ENCODE data around the gene SYTL5.
"Not testable (repeated sequence)": the region's sequence is repeated elsewhere in the genome, so short reads cannot be mapped to it uniquely, and the experiment has no call there.

Gene SYTL5

DNA sequence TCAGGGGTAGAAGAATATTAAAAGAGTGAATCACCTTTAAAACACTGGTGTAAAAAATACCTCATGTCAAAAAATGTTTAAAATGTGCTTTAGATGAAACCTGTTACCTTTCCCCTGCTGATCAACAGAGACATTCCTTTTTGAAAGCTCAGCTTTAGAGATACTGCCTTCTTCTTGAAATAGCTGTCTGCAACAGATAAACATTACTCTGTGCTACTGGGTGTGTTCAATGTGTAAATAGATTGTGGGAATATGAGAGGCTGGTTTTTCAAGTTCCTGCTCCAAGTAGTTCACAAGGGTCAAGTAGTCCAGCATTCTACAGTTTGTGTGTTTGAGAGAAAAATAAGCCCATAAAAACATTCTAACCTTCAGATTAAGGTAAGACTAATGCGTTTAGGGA is at the start of gene SYTL5:
Gene SYTL5, plus strand, starts transcription at position 263 of the 400 bp plus-strand sequence. CDS start 27,337 bp downstream, outside the sequence.
- DNase-seq (ENCODE audit: low read depth), result no peak

DNA sequence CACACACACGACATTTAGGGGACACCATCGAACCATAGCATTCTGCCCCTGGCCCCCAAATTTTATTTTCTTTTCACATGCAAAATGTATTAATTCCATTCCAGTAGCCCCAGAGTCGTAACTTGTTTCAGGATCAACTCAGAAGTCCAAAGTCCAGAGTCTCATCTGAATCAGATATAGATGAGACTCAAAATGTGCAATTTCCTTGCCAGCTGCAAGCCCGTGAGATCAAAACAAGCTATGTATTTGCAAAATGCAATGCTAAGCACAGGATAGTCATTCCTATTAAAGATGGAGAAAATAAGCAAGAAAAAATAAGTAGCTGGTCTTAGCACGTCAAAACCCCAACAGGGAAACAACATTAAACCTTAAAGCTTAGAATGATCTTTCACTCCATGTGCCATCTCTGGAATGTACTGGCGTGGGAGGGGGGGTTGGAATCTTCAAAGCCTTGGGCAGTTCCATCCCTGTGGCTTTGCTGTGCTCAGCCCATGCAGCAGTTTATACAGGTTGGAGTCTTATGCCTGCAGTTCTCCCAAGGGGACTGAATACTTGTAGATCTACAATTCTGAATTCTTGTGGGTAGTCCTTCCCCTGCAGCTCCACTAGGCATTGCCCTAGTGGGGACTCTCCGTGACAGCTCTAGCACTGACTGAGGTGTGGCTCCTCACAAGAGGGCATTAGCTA is 47.7 kb upstream of the SYTL5 start:
- no peak for DNase-seq (ENCODE audit: low read depth)

DNA sequence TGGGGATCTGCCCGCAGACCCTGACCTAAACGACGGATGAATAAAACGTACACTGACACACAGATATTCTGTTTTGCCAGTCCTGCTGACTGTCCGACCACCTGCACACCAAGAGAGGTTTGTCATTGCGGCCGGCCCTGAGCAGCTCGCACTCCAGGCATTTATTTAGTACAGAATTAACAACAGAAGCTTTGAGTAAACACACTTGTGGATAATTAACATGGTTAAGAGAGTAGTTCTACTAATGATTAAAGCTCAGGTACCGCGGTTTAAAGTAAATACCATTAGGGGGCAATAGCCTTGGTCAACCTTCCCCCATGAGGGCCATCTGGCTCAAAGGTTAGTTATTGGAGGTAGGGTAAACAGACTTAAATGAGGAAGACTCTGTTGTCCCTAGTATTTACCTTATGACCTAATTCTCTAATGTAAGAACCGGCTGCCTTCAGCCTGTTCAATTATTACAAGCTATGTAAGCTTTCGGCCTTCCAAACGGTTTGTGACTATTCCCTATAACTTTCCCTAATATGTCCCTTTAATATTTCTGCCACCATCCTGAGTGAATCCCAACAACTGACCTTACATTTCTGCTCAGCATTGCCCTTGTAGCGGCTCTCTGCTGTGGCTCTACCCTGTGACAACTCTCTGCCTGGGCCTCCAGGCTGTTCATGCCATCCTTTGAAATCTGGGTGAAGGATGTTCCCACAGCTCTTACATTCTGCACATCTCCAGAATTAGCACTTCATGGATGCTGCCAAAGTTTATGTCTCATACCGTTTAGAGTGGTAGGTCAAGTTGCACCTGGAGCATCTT is 46.9 kb upstream of the SYTL5 start:
- DNase-seq (ENCODE audit: low read depth), result no peak

DNA sequence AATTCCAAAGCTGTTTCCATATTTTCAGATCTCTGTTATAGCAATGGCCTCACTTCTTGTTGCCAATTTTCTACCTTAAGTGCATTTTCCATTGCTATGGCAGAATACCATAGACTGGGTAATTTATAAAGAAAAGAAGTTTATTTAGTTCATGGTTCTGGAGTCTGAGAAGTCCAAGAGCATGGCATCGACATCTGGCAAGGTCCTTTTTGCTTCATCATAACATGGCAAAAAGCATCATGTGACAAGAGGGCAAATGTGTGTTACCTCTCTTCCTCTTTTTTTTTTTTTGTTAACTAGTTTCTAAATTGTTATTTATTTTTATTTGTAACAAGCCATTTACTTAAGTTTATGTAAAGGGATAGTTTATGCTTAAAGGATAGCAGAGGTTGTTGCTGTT is 45.2 kb upstream of the SYTL5 start:
- no peak for DNase-seq (ENCODE audit: low read depth)

DNA sequence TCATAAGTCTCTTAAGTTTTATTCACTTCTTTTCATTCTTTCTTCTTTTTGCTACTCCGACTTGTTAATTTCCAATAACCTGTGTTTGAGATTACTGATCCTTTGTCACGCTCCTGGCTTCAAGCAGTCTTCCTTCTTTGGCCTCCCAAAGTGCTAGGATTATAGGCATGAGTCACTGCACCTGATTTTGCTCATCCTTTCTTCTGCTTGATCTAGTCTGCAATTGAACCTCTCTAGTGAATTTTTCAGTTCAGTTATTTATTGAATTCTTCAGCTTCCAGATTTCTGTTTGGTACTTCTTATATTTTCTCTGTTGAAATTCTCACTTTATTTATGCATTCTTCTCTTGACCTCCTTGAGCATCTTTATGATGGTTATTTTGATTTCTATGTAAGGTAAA is 38.6 kb upstream of the SYTL5 start:
- DNase-seq (ENCODE audit: low read depth), result no peak

DNA sequence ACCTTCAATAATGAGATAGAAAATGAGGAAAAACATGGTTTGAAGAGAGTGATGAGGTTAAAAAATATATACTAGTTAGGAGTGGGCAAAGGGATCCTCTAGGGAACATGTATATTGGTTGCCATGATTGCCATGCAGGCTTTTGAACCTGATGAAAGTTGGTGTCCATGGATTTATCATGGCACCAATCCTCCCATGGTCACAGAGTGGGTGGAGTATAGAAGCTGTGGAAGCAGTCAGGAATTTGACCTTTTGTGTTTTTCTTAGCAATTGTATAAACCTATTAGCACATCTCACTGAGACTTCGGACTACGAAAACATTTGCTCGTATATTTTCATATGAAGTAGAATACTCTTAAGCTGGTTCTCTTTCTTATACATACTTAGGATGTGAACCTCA is 30.9 kb upstream of the SYTL5 start:
- DNase-seq (ENCODE audit: low read depth), result no peak

DNA sequence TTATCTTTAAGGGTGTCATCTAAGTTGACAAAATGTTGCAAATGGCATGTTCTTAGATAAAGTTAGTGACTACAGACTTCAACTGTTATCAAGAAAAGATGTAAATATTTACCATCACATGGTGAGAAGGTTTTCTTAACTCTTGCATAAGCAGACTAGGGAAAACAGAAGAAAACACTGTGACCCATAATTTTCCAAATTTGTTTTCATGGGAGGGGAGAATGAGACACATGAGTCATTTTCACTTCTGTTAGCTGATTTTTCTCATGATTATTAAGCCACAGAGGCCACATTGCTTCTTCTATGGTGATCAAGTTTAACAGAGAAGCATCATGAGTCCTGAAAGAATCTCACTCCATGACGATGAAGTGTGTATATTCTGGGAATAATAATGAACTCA is 30.2 kb upstream of the SYTL5 start:
- no peak for DNase-seq (ENCODE audit: low read depth)

DNA sequence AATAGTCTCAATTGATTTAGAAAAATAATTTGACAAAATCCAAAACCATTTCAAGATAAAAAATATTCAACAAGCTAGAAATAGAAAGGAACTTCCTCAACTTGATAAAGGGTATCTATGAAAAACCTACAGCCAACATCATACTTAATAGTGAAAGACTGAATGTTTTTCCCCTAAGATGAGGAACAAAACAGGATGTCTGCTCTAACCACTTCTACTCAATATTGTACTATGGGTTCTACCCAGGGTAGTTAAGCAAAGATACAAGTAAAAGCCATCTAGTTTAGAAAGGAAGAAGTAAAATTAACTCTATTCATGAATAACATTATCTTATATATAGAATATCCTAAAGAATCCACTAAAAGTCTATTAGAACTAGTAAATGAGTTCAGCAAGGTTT is 21.5 kb upstream of the SYTL5 start:
- no peak for DNase-seq (ENCODE audit: low read depth)

DNA sequence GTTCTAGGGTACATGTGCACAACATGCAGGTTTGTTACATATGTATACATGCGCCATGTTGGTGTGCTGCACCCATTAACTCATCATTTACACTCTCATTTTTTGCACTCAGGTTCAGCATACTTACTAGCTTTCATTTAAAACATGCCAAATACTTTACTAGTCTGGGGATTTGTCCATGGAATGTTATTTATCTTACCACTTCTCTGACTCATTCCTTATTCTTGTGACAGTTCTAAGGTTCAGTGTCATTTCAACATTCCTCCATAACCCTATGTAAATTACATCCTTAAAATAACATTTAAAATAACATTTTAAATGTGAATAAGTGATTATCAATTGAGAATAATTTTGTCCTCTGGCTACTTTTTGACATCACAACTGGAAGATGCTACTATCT is 19.5 kb upstream of the SYTL5 start:
- DNase-seq (ENCODE audit: low read depth), result no peak

DNA sequence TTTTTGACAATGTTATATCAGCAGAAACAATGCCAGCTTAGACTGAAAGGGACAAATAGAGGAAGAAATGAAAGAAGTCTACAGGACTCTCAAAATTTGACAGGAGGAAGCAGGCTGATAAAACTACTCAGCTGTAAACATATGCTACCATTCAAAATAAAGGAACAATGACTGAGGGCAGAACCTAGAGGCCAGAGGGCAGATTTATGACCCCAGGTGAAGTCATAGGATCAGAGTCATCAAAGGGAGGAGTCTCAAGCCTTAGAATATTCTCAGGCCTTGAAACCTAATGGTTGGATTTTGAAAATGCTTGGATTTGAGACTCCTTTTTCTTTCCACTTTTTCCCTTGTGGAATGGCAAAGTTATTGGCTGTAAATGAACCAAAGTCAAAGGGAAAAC is 17.0 kb upstream of the SYTL5 start:
- no peak for DNase-seq (ENCODE audit: low read depth)

DNA sequence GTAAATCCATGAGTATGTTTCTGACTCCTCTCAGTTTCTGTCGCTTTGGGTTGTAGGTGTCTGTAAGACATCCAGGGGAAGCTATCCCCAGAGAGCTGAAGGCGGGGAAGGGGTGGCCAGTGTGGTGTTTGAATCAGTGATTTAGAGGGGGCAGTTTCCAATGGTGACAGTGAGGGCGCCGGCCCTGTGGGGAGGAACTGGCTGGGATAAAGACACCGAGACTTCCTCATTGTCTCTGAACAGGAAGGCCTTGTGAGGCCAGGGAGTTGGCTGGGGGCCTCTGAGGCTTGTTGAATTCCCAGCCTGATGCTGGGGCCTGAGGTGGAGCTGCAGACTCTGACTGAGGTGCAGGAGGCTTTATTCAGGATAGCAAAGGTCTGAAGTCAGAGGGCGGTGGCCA is 15.1 kb upstream of the SYTL5 start:
- DNase-seq (ENCODE audit: low read depth), result not testable (repeated sequence)

DNA sequence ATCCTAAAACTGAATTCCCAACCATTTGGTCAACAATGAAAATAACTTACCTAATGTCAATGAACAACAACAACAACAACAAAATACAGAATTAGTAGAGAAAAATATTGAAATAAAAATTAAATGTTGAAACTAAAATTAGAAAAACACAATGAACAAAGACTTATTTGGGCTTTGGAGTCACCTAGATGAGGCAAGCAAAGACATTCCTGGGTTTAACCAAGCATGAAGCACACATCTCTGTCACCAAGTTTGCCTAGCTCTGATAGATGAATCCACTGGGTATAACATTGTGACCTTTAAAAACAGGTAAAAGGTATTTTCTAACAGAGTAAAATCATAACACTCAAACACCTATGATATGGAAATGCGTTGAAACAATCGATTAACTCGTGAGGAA is 13.2 kb upstream of the SYTL5 start:
- no peak for DNase-seq (ENCODE audit: low read depth)

DNA sequence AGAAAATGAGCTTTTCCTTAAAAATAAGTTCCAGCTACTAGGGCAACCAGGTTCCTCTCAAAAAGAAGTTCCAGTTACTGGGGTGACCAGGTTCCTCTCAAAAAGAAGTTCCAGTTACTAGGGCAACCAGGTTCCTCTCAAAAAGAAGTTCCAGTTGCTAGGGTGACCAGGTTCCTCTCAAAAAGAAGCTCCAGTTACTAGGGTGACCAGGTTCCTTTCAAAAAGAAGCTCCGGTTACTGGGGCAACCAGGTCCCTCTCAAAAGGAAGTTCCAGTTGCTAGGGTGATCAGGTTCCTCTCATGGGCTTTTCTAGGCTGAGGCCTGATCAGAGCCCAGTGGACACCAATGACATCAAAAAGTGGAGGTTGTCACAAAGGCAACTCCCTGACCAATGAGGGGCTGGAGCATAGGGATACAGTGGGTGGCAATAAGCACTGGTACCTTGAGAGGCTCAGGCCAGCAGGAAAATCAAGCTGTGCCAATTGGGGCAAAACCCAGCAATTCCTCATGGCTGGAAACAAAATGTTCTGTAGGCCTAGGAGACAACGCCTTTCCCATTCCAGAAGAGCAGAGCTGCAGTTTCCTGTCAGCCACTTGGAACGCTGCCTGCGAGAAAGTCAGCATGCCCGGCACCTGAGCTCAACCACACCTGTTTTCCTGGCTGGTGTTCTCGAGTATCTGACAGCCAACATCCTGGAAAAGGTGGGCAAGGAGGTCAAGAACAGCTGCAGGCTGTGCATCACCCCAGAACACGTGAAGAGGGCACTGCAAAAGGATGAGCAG is 12.3 kb upstream of the SYTL5 start:
- no peak for DNase-seq (ENCODE audit: low read depth)

DNA sequence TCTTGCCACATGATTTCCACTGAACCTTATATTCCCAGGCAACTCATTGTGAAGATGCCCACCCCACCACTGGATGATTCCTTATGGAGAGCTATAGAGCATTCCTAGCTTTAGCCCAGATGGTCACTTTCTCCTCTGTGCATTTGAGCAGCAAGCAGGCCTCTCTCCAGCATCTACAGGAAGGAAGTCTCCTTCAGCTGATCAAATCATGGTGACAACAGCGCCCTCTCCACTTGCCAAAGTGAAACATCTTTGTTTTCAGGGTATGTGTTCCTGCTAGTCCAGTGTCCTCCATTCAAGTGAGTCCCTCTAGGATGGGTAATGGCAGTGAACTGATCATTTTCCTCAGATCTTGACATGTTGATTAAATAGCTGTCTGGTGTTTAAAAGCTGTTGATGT is 10.9 kb upstream of the SYTL5 start:
- DNase-seq (ENCODE audit: low read depth), result no peak

DNA sequence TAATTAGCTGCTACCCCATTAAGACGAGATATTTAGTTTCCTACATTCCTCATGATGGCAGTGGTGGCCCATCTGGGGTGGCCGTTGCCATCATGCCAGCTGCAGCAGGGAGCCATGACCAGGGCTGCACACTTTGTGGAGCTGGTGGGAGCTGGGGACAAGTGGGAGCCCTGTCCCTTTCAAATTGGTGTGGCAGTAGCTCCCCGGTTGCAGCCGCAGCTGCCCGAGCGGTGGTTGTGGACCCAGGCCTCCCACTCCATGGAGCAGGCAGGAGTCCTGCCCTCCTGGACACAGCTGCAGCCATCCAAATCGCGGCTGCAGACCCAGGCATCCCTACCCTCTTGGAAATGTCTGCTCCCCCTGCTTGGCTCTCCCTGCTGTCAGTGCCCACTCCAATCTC is 9.3 kb upstream of the SYTL5 start:
- DNase-seq (ENCODE audit: low read depth), result no peak

DNA sequence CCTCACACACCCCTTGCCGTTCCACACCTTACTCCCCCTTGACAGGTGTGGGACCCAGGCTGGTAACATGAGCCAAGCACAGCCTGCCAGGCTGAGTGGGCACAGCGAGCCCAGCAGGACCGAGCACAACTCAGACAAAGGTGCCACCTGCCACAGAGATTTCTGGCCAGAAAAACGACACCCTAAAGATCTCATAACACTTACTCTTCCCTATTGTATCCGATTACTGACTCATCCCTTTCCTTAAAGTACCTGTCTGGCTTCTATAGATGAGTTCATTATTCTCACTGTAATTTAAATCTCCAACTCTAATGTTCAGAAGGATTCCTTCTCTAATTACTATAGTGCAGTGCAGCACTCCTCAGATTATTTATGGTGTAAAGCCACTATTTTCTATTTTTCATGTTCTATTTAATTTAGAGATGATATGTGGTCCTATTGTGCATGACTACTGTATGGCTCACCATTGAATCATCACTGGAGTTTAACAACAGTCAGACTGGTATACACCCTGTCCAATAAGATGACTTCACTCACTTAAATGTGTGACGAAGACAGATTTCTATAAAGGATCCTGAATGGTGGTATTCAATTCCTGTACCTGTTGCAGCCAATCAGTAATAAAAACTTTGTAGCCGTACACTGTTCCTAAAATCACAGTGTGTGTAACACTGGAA is 7.6 kb upstream of the SYTL5 start:
- no peak for DNase-seq (ENCODE audit: low read depth)

DNA sequence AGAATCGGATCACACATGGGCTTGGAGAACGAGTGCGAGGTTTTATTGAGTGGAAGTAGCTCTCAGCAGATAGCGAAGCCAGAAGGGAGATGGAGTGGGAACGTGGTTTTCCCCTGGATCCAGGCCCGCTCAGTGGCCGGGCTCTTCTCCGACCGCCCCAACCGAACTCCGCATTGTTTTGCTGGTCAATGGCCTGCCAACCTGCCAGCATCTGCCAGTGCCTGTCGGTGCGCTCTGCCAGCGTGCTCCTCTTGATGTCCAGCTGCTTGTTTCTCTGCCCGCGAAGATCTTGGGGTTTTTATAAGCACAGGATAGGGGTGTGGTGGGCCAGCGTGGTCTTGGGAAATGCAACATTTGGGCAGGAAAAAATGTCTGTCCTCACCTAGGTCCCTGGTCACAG is 5.6 kb upstream of the SYTL5 start:
- no peak for DNase-seq (ENCODE audit: low read depth)

DNA sequence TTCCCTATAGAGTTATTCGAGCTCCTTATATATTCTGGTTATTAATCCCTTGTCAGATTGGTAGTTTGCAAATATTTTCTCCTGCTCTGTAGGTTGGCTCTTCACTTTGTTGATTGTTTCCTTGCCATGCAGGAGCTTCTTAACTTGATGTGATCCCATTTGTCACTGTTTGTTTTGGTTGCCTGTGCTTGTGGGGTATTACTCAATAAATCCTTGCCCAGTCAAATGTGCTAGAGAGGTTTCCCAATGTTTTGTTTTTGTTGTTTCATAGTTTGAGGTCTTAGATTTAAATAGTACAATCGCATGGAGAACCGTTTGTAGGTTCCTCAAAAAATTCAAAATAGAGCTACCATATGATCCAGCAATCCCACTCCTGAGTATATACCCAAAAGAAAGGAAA is 2.3 kb upstream of the SYTL5 start:
- DNase-seq (ENCODE audit: low read depth), result no peak

DNA sequence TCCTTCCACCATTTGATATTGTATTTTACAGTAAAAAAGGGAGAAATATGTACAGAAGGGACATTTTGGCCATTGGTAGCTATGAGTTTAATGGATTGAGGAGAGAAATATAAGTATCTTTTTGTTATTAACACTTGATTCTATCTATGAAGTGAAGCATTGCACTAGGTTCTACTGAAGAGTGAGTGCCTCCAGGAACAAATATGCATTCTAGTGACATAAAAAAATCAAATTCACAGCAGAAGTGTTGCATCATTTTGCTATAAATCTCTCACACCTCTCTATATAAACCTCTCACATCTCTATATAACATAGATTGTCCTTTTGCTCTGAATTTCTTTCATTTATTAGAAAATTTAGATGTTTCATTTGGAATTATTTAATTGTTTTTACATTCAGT is 425 bp downstream of the SYTL5 start:
- DNase-seq (ENCODE audit: low read depth), result no peak

DNA sequence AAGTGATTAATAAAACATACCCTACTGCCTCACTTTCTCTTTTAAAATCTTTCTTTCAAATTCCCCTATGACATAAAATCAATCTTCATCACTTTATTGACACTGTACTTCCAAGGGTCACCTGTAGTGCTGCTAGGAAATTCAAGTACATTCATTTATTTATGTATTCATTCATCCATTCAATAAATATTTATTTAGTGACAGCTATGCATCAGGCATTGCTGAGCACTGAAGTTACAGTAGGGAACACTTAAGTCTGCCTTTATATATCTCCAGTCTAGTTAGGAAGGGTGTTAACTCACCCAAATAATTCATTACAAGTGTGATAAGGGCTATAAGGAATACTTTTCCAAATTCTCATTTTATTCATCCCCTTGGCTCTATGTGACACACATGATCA is 2.3 kb downstream of the SYTL5 start:
- DNase-seq (ENCODE audit: low read depth), result no peak

DNA sequence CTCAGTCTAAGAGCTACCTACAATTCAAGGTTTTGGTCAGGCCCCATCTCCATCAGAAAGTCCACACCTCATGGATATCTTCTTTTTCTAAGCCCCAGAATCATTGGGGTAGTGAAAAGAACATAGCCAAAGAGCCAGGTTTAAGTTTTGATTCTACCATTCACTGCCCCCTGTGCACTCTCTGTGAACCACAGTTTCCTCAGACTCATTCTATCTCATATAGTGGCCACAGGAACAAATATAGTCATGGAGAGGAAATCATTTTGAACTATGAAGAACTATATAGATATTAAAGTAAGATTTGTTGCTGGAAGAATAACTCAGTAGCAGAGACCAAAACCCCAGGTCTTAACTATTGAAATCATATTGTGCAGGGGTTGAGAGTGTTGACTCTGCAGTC is 3.3 kb downstream of the SYTL5 start:
- no peak for DNase-seq (ENCODE audit: low read depth)

DNA sequence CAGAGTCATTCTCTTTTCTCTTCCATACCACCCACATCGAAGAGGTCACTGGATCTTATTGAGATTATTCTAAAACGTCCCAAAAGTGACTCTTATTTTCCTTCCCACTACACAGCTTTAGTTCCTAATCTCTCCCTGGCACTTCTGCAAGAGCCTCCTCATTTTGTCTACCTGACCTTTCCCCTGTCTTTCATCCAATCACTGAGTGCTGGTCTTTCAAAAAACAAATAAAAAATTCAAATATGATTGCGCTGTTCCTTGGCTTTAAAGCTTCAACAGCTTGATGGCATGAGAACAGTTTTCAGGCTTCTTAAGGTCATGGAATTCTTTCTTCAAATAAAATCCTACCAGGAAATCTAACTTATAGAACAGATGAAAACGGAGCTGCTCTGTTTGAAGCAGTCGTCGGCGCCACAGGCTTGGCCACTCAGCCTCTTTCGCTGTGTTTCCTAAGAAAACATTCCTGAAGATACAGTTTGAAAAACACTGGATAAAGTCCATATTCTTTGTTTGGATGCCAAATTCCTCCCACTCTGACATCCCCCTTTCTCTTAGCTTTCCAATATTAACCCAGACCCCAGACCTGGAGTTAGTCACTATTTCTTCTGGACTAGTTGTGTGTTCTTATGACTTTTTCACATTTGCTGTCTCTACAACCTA is 12.5 kb downstream of the SYTL5 start:
- no peak for DNase-seq (ENCODE audit: low read depth)

All from T-helper 22 cell (primary cell).